Activated CD4-positive, alpha-beta T cell treated with anti-CD3 and anti-CD28 coated beads, Interleukin-2, amount 10 ng/mL, durations not matched to agents 7 days and 5 days (primary cell): ENCODE results near the gene CD200R1. TPM values are rescaled to one million over a fixed set of nuclear protein-coding genes. Genes with fewer than 3 reads are reported as not detected.

Experiments
- CTCF ChIA-PET: fragments of 350-600 bp; sonication (Branson Sonifier 250); formaldehyde crosslinking; loops from one replicate; lab custom pipeline; 2021; ENCODE audit warnings: antibody characterized with exemption; lab: Charles Lee
- POLR2A ChIA-PET: fragments of 350-600 bp; sonication (Branson Sonifier 250); formaldehyde crosslinking; loops from one replicate; lab custom pipeline; 2021; ENCODE audit warnings: antibody characterized with exemption; lab: Charles Lee
- DNase-seq: peaks from one replicate; pipeline ENCODE4 v3.0.0-alpha.2; 2020
- H3K27ac Mint-ChIP-seq: one replicate; pipeline ENCODE4 v1.8.0; 2021; ENCODE audit warnings: mild to moderate bottlenecking, moderate library complexity, mixed read lengths
- H3K27me3 Mint-ChIP-seq: one replicate; pipeline ENCODE4 v1.8.0; 2021; ENCODE audit warnings: mixed read lengths
- H3K36me3 Mint-ChIP-seq: one replicate; pipeline ENCODE4 v1.8.0; 2021; ENCODE audit warnings: low read depth, mixed read lengths
- H3K4me1 Mint-ChIP-seq: one replicate; pipeline ENCODE4 v1.8.0; 2021; ENCODE audit warnings: mixed read lengths
- H3K4me3 Mint-ChIP-seq: one replicate; pipeline ENCODE4 v1.8.0; 2021; ENCODE audit warnings: mild to moderate bottlenecking, moderate library complexity, mixed read lengths
- H3K9me3 Mint-ChIP-seq: one replicate; pipeline ENCODE4 v1.8.0; 2021; ENCODE audit warnings: mixed read lengths
- total RNA-seq, 2 experiments: library from RNA; stranded (reverse); gene quantifications; one replicate each; pipeline ENCODE4 v1.2.3, GENCODE V29; 2021

CD200R1 gene
- total RNA-seq, 2 experiments from 2014 or later, result 8.8 TPM

DNA sequence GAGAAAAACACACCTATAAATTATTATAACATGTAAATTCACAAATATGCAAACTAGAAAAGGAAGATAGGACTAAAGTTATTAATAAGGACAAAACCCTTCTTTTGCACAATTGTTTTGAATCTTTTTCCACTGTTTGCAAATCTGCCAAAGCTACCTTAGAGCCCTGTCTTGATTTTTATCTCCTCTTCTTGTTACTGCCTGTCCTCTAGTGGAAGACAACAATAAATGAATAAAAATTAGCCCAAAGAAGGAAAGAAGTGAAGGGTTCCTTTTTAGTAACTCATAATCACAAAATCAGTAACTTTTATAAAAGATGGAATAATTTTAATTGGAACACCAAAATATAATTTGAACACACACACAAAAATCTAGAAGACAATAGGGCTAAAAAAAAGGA is 2.7 kb downstream of the CD200R1 start:
- CTCF ChIA-PET, result no interaction called here
- H3K4me1 Mint-ChIP-seq, result peaks cover 66% of the 10 kb centered on the region
- no peaks in the 10 kb centered on the region for H3K9me3 Mint-ChIP-seq
- no peaks in the 10 kb centered on the region for H3K27me3 Mint-ChIP-seq
- POLR2A ChIA-PET, result no interaction called here
- peaks cover 12% of the 10 kb centered on the region for H3K36me3 Mint-ChIP-seq
- DNase-seq, result no peak
- no peak overlapping the region for H3K27ac Mint-ChIP-seq
- H3K4me3 Mint-ChIP-seq, result peak overlapping the region; percentile 35

DNA sequence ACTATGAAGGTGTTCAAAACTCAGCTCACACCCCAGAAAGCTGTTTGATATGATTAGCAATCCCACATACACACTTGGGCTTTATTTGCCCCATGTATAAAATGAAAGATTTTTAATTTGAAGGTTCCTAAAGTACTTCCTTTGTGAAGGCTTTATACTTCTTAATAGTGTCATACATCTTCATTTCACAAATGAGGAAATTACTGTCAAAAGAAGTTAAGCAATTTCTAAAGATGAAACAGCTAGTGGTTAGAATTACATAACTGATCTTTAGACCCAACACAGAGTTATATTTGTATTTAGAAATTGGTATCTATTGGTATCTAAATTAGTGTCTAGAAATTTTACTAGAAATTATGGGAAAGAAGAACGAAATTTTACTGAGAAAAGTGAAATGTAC is 7.1 kb downstream of the CD200R1 start:
- no peaks in the 10 kb centered on the region for H3K27me3 Mint-ChIP-seq
- no peak overlapping the region for H3K27ac Mint-ChIP-seq
- CTCF ChIA-PET, result interaction anchor here (0.5 to 1.5 kb wide), 2 partner anchors 12 to 351 kb away, joined by 3 to 5 read pairs; no protein-coding TSS in a partner anchor
- H3K9me3 Mint-ChIP-seq, result peaks cover 20% of the 10 kb centered on the region
- peaks cover 42% of the 10 kb centered on the region for H3K36me3 Mint-ChIP-seq
- DNase-seq, result no peak
- peaks cover 34% of the 10 kb centered on the region for H3K4me1 Mint-ChIP-seq
- POLR2A ChIA-PET, result no interaction called here
- H3K4me3 Mint-ChIP-seq, result no peak overlapping the region

DNA sequence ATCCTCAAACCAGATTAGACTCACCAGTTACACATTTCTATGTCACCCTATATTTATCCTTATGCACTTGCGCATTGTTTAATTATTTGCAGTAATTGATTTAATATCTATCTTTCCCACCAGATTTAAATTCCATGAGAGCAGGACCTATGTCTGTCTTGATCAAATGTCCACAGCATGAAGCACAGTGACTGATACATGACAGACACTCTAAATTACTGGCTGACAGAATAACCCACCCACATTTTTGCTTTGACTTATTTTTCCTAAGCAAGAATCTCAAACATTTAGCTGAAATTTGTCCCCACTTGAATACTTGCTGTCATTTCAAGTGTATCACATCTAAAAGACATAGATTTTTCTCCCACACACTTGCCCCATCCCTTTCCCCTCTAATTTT is 7.5 kb downstream of the CD200R1 start:
- POLR2A ChIA-PET, result no interaction called here
- Mint-ChIP-seq H3K4me1 (peaks cover 30% of the 10 kb centered on the region), H3K9me3 (peaks cover 20% of the 10 kb centered on the region), H3K27ac (no peak overlapping the region), H3K4me3 (no peak overlapping the region), H3K36me3 (peaks cover 44% of the 10 kb centered on the region), H3K27me3 (no peaks in the 10 kb centered on the region)
- CTCF ChIA-PET, result interaction anchor here (1.3 to 1.5 kb wide), 2 partner anchors 9 to 12 kb away, joined by 3 to 5 read pairs; no protein-coding TSS in a partner anchor
- DNase-seq, result no peak

DNA sequence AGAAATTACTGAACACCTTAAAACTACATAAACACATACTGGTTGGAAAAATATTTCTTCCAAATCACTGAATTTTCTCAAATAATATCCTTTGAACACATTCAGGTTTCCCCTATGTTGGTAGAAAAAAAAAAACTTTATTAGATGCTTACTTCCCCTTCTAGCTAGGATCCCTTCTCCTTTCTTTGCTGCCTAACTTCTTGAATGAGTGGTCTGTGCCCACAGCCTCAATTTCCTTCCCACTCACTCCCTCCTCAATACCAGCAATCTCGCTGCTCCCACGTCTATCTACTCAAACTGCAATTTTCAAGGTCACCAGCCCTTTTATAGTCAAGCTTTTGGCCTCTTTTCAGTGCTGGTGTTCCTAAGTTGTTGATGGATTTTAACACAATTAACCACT is 8.3 kb downstream of the CD200R1 start:
- peaks cover 27% of the 10 kb centered on the region for H3K9me3 Mint-ChIP-seq
- no peak overlapping the region for H3K4me3 Mint-ChIP-seq
- CTCF ChIA-PET, result interaction anchor here (0.8 to 1.5 kb wide), 4 partner anchors 10 to 332 kb away, joined by 3 to 5 read pairs (median 3); no protein-coding TSS in a partner anchor
- POLR2A ChIA-PET, result no interaction called here
- peaks cover 44% of the 10 kb centered on the region for H3K36me3 Mint-ChIP-seq
- no peak overlapping the region for H3K27ac Mint-ChIP-seq
- no peak for DNase-seq
- H3K27me3 Mint-ChIP-seq, result no peaks in the 10 kb centered on the region
- H3K4me1 Mint-ChIP-seq, result peaks cover 24% of the 10 kb centered on the region

DNA sequence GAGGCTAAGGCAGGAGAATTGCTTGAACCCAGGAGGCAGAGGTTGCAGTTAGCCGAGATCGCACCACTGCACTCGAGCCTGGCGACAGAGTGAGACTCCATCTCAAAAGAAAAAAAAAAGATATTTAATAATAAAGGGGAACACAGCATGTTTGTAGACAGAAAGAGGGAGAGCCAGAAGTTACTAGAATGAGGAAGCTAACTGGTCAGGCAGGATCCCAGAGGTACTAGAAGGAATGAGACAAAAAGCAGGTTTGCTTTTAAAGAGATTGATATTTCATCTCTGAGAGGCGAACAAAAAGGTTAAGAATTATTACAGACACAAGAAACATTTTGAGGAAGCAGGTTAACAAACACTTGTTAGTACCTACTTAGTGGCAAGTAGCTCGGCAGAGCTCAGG is 9.2 kb downstream of the CD200R1 start:
- Mint-ChIP-seq H3K27me3 (no peaks in the 10 kb centered on the region), H3K4me3 (no peak overlapping the region)
- POLR2A ChIA-PET, result no interaction called here

DNA sequence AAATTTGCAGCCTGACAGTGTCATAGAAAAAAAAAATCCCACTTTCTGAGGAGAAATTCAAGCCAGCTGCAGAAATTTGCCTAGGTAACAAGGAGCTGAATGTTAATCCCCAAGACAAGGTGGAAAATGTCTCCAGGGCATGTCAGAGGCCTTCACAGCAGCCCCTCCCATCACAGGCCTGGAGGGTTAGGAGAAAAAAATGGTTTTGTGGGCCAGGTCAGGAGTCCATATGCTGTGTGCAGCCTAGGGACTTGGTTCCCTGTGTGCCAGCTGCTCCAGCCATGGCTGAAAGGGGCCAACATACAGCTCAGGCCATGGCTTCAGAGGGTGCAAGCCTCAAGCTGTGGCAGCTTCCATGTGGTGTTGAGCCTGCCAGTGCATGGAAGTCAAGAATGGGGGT is 11.2 kb downstream of the CD200R1 start:
- peaks cover 43% of the 10 kb centered on the region for H3K36me3 Mint-ChIP-seq
- DNase-seq, result no peak
- ChIA-PET CTCF (interaction anchor here (0.8 kb wide), 2 partner anchors 11 to 224 kb away, joined by 3 read pairs; partner anchors contain the start of gene CD200R1), POLR2A (no interaction called here)
- no peaks in the 10 kb centered on the region for H3K27me3 Mint-ChIP-seq
- no peak overlapping the region for H3K4me3 Mint-ChIP-seq
- peaks cover 24% of the 10 kb centered on the region for H3K4me1 Mint-ChIP-seq
- H3K9me3 Mint-ChIP-seq, result peaks cover 28% of the 10 kb centered on the region
- no peak overlapping the region for H3K27ac Mint-ChIP-seq

More for the DNA sequence above, 9.2 kb downstream of the CD200R1 start:
- Mint-ChIP-seq H3K27ac (no peak overlapping the region), H3K4me1 (peaks cover 21% of the 10 kb centered on the region), H3K9me3 (peaks cover 28% of the 10 kb centered on the region), H3K36me3 (peaks cover 43% of the 10 kb centered on the region)
- CTCF ChIA-PET, result interaction anchor here (0.6 to 1.1 kb wide), 3 partner anchors 311 to 463 kb away, joined by 3 to 4 read pairs (median 3); no protein-coding TSS in a partner anchor
- DNase-seq, result no peak

DNA sequence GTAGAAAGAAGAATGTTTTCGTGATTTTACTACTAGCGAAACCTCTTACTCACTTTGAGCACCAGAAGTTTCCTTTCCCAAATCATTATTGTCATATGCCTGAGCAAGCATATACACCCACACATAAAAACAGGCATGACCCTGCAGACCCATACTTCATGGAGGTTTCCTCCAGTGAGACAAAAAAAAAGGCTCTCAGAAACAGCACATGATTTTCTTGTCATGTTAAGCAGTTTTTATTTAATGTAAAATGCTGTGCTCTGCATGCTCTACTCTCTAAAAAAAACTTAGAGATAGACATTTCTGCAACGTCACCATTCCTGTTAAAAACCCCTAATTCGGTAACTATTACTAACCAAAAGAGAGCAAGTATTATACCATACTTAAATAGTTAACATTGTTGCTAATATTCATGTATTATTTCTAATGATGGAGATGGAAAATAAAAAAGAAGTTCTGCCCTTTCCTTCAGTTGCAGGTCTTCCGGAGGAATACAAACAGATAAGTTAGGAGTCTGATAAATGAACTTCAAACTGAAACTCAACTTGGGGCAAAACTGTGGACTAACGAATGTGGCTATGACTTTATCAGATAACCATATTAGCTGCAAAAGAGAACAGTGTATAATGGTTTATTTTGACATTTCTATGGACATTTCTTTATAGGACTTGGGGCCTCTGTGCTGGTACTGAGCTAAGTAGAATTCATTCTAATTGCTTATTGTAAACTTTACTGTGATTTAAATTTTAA is 15.9 kb downstream of the CD200R1 start:
- Mint-ChIP-seq H3K9me3 (peaks cover 34% of the 10 kb centered on the region), H3K27me3 (no peaks in the 10 kb centered on the region), H3K4me3 (peak overlapping the region; percentile 29), H3K27ac (peak overlapping the region; percentile 61), H3K36me3 (peaks cover 37% of the 10 kb centered on the region), H3K4me1 (peaks cover 14% of the 10 kb centered on the region)
- CTCF ChIA-PET, result interaction anchor here (1.3 kb wide), 1 partner anchor 34 kb away, joined by 3 read pairs; no protein-coding TSS in a partner anchor
- DNase-seq, result no peak
- POLR2A ChIA-PET, result no interaction called here

DNA sequence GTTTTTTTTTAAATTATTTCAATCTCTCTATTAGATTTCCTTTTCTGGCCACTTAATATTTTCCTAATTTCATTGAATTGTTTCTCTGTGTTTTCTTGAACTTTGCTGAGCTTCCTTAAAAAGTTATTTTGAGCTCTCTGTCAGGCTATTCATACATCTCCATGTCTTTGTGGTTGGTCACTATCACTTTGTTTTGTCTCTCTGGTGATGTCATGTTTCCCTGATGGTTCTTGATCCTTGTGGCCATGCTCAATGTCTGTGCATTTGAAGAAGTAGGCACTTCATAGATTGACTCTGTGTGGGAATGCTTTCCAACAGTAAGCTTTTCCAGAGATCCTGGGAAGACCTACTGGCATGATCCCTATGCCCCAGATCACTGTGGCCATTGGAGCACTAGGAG is 18.6 kb downstream of the CD200R1 start:
- Mint-ChIP-seq H3K27ac (no peak overlapping the region), H3K27me3 (no peaks in the 10 kb centered on the region), H3K36me3 (peaks cover 20% of the 10 kb centered on the region), H3K4me3 (no peak overlapping the region), H3K4me1 (peaks cover 14% of the 10 kb centered on the region), H3K9me3 (peaks cover 16% of the 10 kb centered on the region)
- no peak for DNase-seq
- ChIA-PET POLR2A (interaction anchor here (0.6 kb wide), 1 partner anchor 23 kb away, joined by 4 read pairs; no protein-coding TSS in a partner anchor), CTCF (interaction anchor here (1.3 kb wide), 1 partner anchor 10 kb away, joined by 3 read pairs; no protein-coding TSS in a partner anchor)

DNA sequence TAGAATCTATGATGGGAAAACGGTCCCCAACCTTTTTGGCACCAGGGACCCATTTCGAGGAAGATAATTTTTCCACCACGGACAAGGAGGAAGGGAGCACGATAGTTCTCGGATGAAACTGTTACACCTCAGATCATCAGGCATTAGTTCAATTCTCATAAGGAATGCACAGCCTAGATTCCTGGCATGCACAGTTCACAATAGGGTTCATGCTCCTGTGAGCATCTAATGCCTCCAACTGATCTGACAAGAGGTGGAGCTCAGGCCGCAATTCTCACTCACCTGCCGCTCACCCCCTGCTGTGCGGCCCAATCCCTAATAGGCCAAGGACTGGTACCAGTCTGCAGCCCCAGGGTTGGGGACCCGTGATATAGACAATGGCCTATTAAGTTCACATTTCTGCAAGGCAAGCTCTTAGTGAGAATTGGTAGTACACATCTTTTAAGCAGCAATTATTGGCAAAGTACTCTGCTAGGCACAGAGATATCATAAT is 26.5 kb downstream of the CD200R1 start:
- H3K4me1 Mint-ChIP-seq, result no peaks in the 10 kb centered on the region
- ChIA-PET POLR2A (no interaction called here), CTCF (no interaction called here)
- H3K9me3 Mint-ChIP-seq, result peaks cover 12% of the 10 kb centered on the region
- no peak overlapping the region for H3K4me3 Mint-ChIP-seq
- no peak overlapping the region for H3K27ac Mint-ChIP-seq
- peaks cover 24% of the 10 kb centered on the region for H3K36me3 Mint-ChIP-seq
- no peak for DNase-seq
- H3K27me3 Mint-ChIP-seq, result no peaks in the 10 kb centered on the region

DNA sequence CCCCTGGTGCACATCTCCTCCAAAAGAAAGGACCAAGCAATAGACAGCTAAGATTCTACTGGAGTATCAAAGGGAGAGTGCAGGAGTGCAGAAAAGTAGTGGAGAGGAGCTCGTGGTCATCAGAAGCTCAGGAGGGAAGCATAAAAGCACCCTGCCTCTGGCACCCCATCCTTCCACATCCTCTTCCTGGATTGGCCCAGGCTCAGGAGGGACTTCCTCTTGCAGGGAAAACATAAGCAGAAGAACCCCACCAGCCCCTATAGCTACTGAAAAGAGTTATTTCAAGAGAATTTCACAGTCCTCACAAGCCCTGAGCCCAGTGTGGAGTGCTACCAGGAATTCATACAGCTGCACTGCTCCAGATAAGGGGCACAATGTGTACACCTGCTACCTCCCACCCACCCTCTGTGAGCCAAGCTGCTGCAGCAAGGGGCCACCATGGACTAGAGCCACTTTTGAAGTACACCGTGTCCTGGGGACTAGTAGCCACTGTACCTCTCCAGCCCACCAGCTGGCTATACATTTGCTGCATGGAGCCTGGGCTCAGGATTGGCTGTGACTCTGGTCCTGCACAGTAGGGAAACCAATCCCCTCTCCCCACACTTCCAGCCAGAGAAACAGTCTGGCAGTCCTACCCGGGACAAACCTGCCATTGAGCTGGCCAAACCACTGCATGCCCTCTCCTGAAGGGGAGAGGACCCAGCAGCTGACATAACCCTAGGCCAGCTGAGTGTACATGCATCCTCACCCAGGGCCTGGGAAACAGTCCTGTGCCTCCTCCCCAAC is 43.0 kb downstream of the CD200R1 start:
- Mint-ChIP-seq H3K27ac (no peak overlapping the region), H3K36me3 (peaks cover 40% of the 10 kb centered on the region), H3K4me1 (peaks cover 8% of the 10 kb centered on the region), H3K4me3 (no peak overlapping the region), H3K9me3 (peaks cover 30% of the 10 kb centered on the region), H3K27me3 (no peaks in the 10 kb centered on the region)
- no peak for DNase-seq
- ChIA-PET CTCF (interaction anchor here (0.8 to 1.2 kb wide), 2 partner anchors 9 to 289 kb away, joined by 3 read pairs; no protein-coding TSS in a partner anchor), POLR2A (no interaction called here)

DNA sequence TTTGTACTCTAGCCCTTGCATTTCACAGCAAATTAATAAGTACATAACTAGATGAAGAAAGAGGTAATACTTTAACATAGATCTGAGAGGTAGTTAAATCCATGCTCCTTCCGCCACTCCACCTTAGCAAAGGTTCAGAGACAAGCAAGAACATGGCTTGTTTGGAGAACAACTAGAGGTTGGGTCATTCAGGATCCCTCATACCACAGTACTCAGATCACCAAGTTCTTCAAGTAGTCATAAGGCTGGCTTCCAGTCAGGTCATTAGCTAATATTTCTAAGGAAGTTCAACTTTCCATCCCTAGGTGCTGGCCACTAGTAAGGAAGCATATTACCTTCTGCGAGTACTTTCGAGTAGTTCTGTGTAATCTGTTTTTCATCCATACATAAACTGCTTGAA is 44.1 kb downstream of the CD200R1 start:
- CTCF ChIA-PET, result interaction anchor here (1.2 kb wide), 1 partner anchor 10 kb away, joined by 3 read pairs; no protein-coding TSS in a partner anchor
- no peaks in the 10 kb centered on the region for H3K27me3 Mint-ChIP-seq
- peaks cover 8% of the 10 kb centered on the region for H3K4me1 Mint-ChIP-seq
- H3K4me3 Mint-ChIP-seq, result no peak overlapping the region
- POLR2A ChIA-PET, result no interaction called here
- no peak overlapping the region for H3K27ac Mint-ChIP-seq
- DNase-seq, result no peak
- peaks cover 43% of the 10 kb centered on the region for H3K36me3 Mint-ChIP-seq
- peaks cover 22% of the 10 kb centered on the region for H3K9me3 Mint-ChIP-seq

DNA sequence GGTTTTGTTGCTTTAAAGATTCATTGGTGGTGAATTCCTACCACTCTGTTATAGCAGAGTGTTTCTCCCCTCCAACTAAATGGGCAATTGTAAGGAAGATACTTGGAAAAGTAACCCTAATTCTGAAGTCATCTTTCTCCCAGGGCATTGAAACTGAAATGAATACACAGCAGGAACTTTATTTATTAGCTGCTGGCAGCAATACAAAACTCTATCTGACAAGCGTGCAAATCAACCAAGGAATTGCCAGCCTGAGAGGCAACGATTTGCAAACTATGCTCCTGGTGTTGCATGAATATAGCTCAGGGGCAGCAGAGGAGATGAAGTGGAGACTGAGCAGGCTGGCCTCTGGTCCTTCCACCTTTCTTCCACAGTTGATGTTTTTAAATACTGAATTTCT is 48.9 kb downstream of the CD200R1 start:
- no peaks in the 10 kb centered on the region for H3K4me1 Mint-ChIP-seq
- H3K9me3 Mint-ChIP-seq, result no peaks in the 10 kb centered on the region
- no peak overlapping the region for H3K27ac Mint-ChIP-seq
- ChIA-PET POLR2A (interaction anchor here (0.7 kb wide), 1 partner anchor 314 kb away, joined by 3 read pairs; no protein-coding TSS in a partner anchor), CTCF (no interaction called here)
- H3K36me3 Mint-ChIP-seq, result peaks cover 42% of the 10 kb centered on the region
- no peaks in the 10 kb centered on the region for H3K27me3 Mint-ChIP-seq
- no peak for DNase-seq
- no peak overlapping the region for H3K4me3 Mint-ChIP-seq
